GM12891 (cell line): ENCODE results near the gene SLC9A1.

ENCODE experiments used
- DNase-seq: peaks from one replicate; pipeline ENCODE4 v3.0.0; 2011; ENCODE audit warnings: low spot score; ENCODE audit not compliant: insufficient read length
- FAIRE-seq: peaks from 2 replicates; lab custom pipeline; 2011; peaks lifted over from hg19 to GRCh38; lab: Jason Lieb, UNC
- PAX5 ChIP-seq: IDR thresholded peaks from 2 replicates; pipeline ENCODE4 v1.6.1; 2011; ENCODE audit warnings: low read length, moderate library complexity, mild to moderate bottlenecking; ENCODE audit not compliant: insufficient read depth, severe bottlenecking
- POLR2A ChIP-seq: IDR thresholded peaks from 2 replicates; pipeline ENCODE4 v1.6.1; 2011; ENCODE audit warnings: low read depth, low read length, control low read depth
- POLR2AphosphoS5 ChIP-seq: IDR thresholded peaks from 2 replicates; pipeline ENCODE4 v1.6.1; 2011; ENCODE audit warnings: low read depth, low read length, control low read depth
- POU2F2 ChIP-seq: IDR thresholded peaks from 2 replicates; pipeline ENCODE4 v1.6.1; 2011; ENCODE audit warnings: low read depth, mild to moderate bottlenecking, control low read depth, low read length, moderate library complexity
- SPI1 ChIP-seq: IDR thresholded peaks from 2 replicates; pipeline ENCODE4 v1.6.1; 2011; ENCODE audit warnings: low read depth, low read length, control low read depth
- TAF1 ChIP-seq: IDR thresholded peaks from 2 replicates; pipeline ENCODE4 v1.6.1; 2011; ENCODE audit warnings: low read depth, low read length, control low read depth

Gene SLC9A1

GRCh38 chr1:27100335-27101053, 54.4 kb downstream of the SLC9A1 start:
- TF ChIP-seq POU2F2 (no peak), PAX5 (no peak), POLR2A (no peak), SPI1 (no peak), POLR2AphosphoS5 (no peak), TAF1 (no peak)
- no peak for FAIRE-seq
- no peak for DNase-seq

DNA sequence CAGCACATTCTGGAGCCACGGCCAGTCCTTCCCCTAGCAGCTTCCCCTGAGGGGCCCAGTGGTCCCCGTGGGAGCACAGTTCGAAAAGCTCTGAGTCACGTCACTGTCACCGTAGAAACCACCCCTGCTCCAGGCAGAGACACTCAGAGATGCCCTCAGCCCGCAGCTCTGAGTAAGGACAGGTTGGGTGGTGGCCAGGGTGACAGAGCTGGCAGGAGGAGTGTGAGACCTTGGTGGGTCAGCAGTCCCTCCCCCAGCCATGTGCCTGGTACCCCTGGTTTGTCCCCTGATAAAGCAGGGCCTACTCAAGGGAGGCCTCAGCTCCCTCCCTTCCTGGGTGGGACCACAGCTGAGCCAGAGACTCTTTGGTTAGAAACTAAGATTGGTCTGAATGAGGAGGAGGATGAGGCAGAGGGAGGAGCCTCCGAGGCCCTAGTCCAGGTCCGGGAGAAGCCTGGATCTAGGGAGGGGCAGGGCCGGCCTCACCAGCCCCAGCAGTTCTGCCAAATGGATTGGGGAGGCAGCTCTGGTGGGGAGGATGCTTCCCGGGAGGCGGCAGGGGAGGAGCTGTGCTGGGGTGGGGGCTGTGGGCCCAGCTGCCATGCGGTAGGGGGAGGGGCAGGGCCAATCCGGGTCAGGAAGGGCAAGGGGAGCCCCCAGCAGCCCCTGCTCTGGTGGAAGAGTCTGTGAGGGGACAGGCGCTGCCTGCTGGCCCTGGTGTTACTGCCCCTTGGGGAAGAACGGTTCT, 55.2 kb downstream of the SLC9A1 start:
- FAIRE-seq (peak; percentile 41), DNase-seq (peak; percentile 50)
- TF ChIP-seq POU2F2 (no peak), POLR2A (no peak), SPI1 (no peak), TAF1 (no peak), PAX5 (no peak), POLR2AphosphoS5 (no peak)

GRCh38 chr1:27099135-27099586, 55.8 kb downstream of the SLC9A1 start:
- TF ChIP-seq SPI1: no peak
- TF ChIP-seq PAX5: no peak
- no peak for TF ChIP-seq POLR2AphosphoS5
- no peak for TF ChIP-seq POU2F2
- TF ChIP-seq POLR2A: no peak
- no peak for TF ChIP-seq TAF1
- no peak for DNase-seq
- FAIRE-seq: no peak

DNA sequence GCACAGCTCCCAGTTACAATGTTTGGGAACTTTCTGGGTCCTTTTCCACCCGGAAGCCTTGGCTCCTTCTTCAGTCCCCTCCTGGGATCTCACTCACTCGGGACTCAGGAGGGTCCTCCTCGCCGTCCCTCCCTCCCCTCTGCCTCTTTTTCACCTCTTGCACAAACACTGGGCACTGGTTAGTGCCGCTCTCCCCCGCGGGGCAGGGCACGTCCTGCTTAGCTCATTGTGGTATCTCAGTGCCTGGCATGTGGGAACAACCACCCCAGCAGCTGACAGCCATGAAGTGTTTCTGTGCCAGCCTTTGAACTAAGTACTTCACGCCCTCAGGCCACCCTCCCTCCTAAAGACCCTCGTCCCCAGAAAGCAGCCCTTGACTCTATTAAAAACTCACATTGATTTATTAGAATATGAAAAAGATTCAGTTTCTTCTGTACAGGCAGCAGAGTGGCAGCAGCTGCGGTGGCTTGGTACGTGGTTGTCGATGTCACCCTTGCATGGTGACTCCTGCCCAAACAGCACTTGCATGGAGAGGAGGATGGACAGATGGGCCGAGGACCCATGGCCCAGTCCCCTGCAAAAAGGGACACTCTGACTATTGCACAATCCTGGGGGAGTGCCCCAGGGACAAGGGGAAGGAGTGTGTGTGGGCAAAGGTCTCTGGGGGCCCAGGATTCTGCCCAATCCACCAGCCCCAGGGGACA, 56.3 kb downstream of the SLC9A1 start:
- TF ChIP-seq SPI1 (no peak), PAX5 (no peak), POU2F2 (no peak), TAF1 (no peak), POLR2A (no peak), POLR2AphosphoS5 (no peak)
- FAIRE-seq (no peak), DNase-seq (no peak)

GRCh38 chr1:27097484-27097917, 57.4 kb downstream of the SLC9A1 start:
- DNase-seq (peak; percentile 78), FAIRE-seq (peak; percentile 90)
- TF ChIP-seq POLR2A: no peak

GRCh38 chr1:27095576-27095975, 59.3 kb downstream of the SLC9A1 start:
- no peak for FAIRE-seq
- DNase-seq: no peak
- no peak for TF ChIP-seq TAF1
- no peak for TF ChIP-seq POLR2A
- no peak for TF ChIP-seq POLR2AphosphoS5
- no peak for TF ChIP-seq SPI1
- TF ChIP-seq POU2F2: no peak
- no peak for TF ChIP-seq PAX5

GRCh38 chr1:27092888-27093287, 62.0 kb downstream of the SLC9A1 start:
- FAIRE-seq (no peak), DNase-seq (no peak)
- TF ChIP-seq POLR2A (no peak), PAX5 (no peak), POU2F2 (no peak), TAF1 (no peak)

DNA sequence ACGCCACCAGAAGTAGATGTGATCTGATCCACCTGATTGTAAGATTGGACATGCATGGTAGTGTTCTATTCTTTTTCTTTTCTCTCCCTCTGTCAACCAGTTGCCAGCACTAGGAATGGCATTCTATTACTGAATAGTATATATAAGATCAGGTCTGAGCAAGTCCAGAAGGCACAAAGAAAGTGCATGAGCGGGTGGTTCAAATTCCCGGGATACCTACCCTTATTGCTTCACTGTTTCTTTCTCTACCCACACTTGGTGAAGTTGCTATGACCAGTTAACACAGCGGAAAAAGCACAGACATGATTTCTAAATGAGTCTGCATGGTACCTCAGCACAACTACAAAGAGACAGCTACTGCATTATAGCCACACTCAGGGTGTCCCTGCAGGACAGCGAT, 64.0 kb downstream of the SLC9A1 start:
- no peak for TF ChIP-seq TAF1
- TF ChIP-seq SPI1: no peak
- no peak for TF ChIP-seq POLR2AphosphoS5
- no peak for TF ChIP-seq PAX5
- TF ChIP-seq POLR2A: no peak
- no peak for TF ChIP-seq POU2F2
- DNase-seq: no peak

GRCh38 chr1:27087371-27088220, 67.3 kb downstream of the SLC9A1 start:
- TF ChIP-seq POLR2AphosphoS5: no peak
- no peak for TF ChIP-seq POU2F2
- no peak for TF ChIP-seq POLR2A
- TF ChIP-seq TAF1: no peak
- no peak for TF ChIP-seq PAX5
- TF ChIP-seq SPI1: no peak
- no peak for DNase-seq
- no peak for FAIRE-seq

More for the DNA sequence above, 64.0 kb downstream of the SLC9A1 start:
- FAIRE-seq: no peak
